Muscle layer of duodenum (tissue), 2 donors: Measurements from ENCODE around the gene MCRIP1.
A peak's percentile ranks its signal among the peaks of the same experiment; 100 is the strongest.

ENCODE experiments used
- H3K27ac ChIP-seq: one replicate; pipeline ENCODE4 v1.7.0; 2013; ENCODE audit warnings: mild to moderate bottlenecking, low read length
- H3K27me3 ChIP-seq: one replicate; pipeline ENCODE4 v1.7.0; 2013; ENCODE audit warnings: low read depth, mild to moderate bottlenecking, control low read depth, low read length
- H3K36me3 ChIP-seq, 2 donors: one replicate each; pipeline ENCODE4 v1.7.0; 2013; ENCODE audit warnings: low read length in 2 of 2, control low read depth in 1 of 2, mild to moderate bottlenecking in 1 of 2; ENCODE audit not compliant: insufficient read depth in 2 of 2, control insufficient read depth in 1 of 2
- H3K4me1 ChIP-seq, 2 donors: one replicate each; pipeline ENCODE4 v1.7.0; 2013; ENCODE audit warnings: low read length in 2 of 2, mild to moderate bottlenecking in 2 of 2, control low read depth in 1 of 2, moderate library complexity in 1 of 2; ENCODE audit not compliant: insufficient read depth in 2 of 2, control insufficient read depth in 1 of 2
- H3K4me3 ChIP-seq, 2 donors: one replicate each; pipeline ENCODE4 v1.7.0; 2013; ENCODE audit warnings: low read length in 2 of 2, low read depth in 1 of 2, mild to moderate bottlenecking in 1 of 2
- H3K9me3 ChIP-seq, 2 donors: one replicate each; pipeline ENCODE4 v1.7.0; 2013; ENCODE audit warnings: low read length in 2 of 2, control low read depth in 1 of 2, mild to moderate bottlenecking in 1 of 2; ENCODE audit not compliant: control insufficient read depth in 1 of 2
- donor health status: healthy.

Gene MCRIP1

DNA sequence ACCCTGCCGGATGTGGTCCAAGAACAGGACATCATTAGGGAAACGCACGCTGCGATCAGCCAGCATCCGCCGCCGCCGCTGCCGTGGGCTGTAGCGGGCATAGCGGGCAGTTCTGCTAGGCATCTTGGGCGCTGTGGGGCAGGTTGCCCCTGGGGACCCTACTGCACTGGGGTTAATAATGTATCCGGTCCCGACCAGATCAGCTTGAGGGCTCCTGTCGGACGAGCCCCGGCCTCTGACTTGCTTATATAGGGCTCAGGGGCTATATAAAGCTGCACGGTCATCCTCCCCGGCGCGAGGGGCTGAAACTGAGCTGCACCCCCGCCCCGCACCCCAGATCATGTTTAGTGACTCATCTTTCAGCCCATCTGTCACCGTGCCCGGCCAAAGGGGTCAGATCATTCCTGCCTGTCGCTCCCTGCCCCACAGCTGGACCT lies 1.8 kb upstream of the MCRIP1 start, which contains the start of gene PPP1R27:
PPP1R27 (minus strand) TSS at position 220 of the 437 bp plus-strand sequence; CDS start at position 123, 97 bp downstream.
- peaks cover 5 to 21% of the 10 kb centered on the region in 2 donors for H3K4me1 ChIP-seq
- H3K36me3 ChIP-seq = no peaks in the 10 kb centered on the region
- peak within 1 kb of the TSS; percentile 72 for H3K27ac ChIP-seq

DNA sequence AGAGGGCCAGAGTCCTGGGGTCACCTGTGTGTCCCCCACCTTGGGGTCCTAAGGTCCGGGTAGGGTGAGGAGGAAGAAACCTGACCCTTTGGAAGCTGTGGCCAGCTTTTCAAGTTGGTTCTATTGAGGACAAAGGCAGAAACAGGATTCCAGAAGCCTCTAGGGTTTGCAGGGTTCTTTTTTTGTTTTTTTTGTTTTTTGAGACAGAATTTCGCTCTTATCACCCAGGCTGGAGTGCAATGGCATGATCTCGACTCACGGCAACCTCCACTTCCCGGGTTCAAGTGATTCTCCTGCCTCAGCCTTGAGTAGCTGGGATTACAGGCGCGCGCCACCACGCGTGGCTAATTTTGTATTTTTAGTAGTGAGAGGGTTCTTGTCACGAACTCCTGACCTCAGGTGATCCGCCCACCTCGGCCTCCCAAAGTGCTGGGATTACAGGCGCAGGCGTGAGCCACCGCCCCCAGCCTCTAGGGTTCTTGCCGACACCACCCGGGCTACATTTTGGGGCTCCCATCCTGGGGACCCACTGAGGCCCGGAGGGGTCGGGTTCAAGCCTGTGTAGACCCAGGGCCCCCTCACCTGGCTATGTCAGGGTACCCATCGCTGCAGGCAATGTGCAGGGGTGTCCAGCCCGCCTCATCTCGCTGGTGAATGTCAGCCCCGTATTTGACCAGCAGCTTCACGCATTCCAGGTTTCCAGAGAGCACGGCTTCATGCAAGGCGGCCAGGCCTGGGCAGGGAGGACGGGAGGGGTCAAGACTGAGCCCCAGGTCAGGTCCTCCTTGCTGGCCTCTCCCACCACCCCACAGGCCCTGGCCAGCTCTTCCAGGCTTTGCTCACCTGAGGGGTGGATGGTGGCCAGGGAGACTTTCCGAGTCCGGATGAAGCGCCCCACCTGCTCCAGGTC lies 1.1 kb upstream of the MCRIP1 start:
- Histone ChIP-seq H3K27ac (peak overlapping the region; percentile 72), H3K4me3 (peak overlapping the region; percentile 55 to 62), H3K9me3 (no peaks in the 10 kb centered on the region), H3K27me3 (no peaks in the 10 kb centered on the region), H3K4me1 (peaks cover 5 to 21% of the 10 kb centered on the region in 2 donors), H3K36me3 (no peaks in the 10 kb centered on the region)

More for the DNA sequence above, 1.8 kb upstream of the MCRIP1 start, which contains the start of gene PPP1R27:
- Histone ChIP-seq H3K9me3 (no peaks in the 10 kb centered on the region), H3K4me3 (peak within 1 kb of the TSS; percentile 55 to 62), H3K27me3 (no peaks in the 10 kb centered on the region)

DNA sequence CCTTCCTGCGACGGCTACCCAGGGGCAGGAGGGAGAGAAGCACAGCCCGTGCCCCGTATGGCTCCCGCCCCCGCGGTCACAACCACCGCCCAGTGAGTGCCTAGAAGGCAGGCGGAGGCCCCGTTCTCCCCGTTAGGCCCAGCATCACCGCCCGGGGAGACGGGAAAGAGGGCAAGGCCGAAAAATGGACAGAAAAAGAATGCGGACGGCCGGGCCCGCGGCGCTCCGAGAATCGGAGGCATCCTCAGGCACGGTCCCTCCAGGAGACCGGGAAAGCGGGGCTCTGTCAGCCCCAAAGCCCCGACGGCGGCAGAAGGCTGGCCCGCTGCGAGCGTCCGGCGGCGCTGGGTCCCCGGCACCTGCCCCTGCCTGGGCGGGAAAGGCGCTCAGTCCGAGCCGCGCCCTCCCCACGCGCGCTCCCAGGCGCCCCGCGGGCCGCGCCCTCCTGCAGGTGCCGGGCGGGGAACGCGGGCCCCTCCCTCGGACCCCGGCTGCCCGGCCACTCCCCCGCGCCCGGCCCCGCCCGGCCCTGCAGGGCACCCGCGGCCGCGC lies 407 bp downstream of the MCRIP1 start:
- Histone ChIP-seq H3K4me1 (peaks cover 5 to 28% of the 10 kb centered on the region in 2 donors), H3K27ac (peak overlapping the region; percentile 89)

DNA sequence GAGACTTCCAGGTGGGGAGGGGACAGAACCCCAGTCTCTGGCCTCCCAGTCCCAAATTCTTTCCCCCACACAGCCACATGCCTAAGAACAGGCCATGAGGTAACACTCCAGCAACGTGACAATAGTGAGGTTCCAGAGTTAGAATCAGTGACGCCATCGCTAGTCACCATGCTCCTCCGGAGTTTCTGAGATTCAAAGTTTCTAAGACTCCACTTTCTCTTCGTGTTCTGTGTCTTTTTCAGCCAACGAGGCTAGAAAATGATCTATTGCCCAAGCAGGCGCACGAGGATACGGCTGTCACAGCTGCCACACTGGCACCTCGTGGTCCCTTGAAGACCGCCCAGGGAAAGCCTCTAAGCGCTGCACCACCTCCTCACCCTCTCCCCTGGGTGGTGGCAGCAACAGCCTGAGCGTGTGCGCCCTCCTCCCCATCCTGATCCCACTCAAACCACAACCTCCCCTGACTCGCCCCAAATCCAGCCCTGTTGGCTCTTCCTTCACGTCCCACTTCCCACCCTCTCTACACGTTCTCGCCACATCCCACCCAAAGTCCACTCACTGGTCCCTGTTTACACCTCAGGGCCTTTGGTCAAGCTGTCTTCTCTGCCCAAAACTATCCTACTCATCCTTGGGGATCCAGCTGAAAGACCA lies 1.0 kb downstream of the MCRIP1 start:
- H3K27me3 ChIP-seq = no peaks in the 10 kb centered on the region
- peak overlapping the region; percentile 79 to 86 for H3K4me3 ChIP-seq
- no peaks in the 10 kb centered on the region for H3K9me3 ChIP-seq
- H3K36me3 ChIP-seq = peaks cover 0 to 3% of the 10 kb centered on the region in 2 donors
- peaks cover 5 to 28% of the 10 kb centered on the region in 2 donors for H3K4me1 ChIP-seq
- peak overlapping the region; percentile 89 for H3K27ac ChIP-seq

More for the DNA sequence above, 407 bp downstream of the MCRIP1 start:
- H3K4me3 ChIP-seq = peak overlapping the region; percentile 79 to 86
- no peaks in the 10 kb centered on the region for H3K9me3 ChIP-seq
- no peaks in the 10 kb centered on the region for H3K27me3 ChIP-seq
- peaks cover 0 to 3% of the 10 kb centered on the region in 2 donors for H3K36me3 ChIP-seq

DNA sequence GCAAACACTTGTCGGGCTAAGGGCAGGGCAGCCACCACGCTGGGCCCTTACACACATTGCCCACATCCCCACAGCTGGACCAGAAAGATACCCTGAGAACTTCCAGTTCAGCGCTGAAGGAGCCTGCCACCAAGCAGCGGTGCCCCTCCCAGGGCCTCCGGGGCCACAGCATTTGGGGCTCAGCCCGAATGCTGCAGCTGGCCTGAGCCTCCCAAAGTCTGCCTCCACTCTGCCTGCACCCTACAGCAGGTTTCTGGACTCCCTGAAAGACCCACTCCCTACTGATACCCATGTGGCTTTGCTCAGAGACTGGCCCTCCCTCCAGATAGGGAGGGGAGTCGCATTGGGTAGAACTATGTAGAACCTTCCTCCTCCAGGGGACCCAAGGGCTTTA lies 1.5 kb downstream of the MCRIP1 start:
- peak overlapping the region; percentile 79 to 86 for H3K4me3 ChIP-seq
- no peak overlapping the region for H3K27ac ChIP-seq
- H3K4me1 ChIP-seq = peaks cover 5 to 28% of the 10 kb centered on the region in 2 donors
- H3K9me3 ChIP-seq = no peaks in the 10 kb centered on the region
- H3K36me3 ChIP-seq = peaks cover 0 to 3% of the 10 kb centered on the region in 2 donors
- no peaks in the 10 kb centered on the region for H3K27me3 ChIP-seq

DNA sequence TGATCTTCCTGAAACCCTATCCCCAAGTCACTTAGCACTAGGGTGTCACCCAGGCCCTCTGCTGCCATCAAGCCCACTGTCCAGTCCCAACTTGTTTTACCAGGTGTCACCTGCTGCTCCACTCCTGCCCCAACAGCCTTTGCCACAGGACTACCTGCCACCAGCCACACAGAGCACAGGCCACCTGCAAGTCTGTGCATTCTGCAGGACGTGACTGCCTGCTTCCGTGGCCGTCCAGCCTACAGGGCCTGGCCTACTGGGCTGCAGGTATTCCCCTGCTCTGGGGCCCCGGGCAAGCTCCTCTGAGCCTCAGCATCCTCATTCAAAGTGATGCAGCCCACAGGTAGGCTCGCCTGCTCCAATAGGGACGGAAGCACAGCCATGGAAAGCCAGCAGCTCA lies 3.2 kb downstream of the MCRIP1 start:
- Histone ChIP-seq H3K4me1 (peaks cover 5 to 28% of the 10 kb centered on the region in 2 donors), H3K4me3 (no peak overlapping the region), H3K27ac (no peak overlapping the region)

DNA sequence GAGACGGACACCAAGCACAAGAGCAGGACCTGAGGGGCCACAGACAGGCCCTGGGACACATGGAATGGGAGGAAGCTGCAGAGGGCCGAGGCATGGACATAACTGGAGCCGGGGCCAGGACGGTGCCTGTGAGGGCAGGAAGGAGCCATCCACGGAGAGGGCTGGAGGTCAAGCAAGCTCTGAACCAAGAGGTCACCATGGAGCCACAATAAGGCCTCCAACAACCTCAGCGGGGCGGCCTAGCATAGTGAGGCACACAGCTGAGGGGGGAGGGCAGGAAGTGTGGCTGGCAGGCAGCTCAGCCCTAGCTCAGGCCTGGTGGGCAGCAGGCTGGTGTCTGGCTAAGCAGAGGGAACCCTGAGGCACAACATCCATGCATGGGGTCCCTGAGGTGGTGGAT lies 4.4 kb downstream of the MCRIP1 start:
- no peak overlapping the region for H3K27ac ChIP-seq

More for the DNA sequence above, 3.2 kb downstream of the MCRIP1 start:
- Histone ChIP-seq H3K27me3 (no peaks in the 10 kb centered on the region), H3K36me3 (peaks cover 0 to 3% of the 10 kb centered on the region in 2 donors), H3K9me3 (no peaks in the 10 kb centered on the region)

DNA sequence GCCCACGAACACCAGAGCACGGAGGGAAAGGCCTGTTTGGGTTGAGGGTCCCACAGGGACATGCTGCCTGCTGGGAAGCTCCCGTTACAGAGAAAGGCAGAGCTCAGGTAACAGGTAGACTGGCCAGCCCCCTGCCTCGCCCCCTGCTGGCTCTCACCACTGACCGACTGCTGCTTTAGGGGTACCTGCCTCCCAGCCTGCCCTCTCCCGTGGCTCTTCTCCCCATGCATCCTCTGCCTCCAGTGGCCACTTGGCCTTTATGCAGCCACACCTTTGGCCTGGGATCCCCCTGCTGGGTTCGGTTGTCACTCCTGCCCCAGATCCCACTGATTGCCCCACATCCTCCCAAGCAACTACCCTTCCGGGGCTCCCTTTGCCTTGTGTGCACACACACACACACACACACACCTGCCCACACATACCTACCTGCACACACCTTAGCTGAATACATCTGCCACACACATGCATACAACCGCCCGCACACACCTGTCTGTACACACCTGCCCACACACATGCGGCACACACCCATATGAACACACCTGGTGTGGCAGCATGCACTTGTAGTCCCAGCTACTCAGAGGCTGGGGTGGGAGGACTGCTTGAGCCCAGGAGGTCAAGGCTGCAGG lies 7.1 kb downstream of the MCRIP1 start:
- Histone ChIP-seq H3K9me3 (no peaks in the 10 kb centered on the region), H3K36me3 (peaks cover 0 to 23% of the 10 kb centered on the region in 2 donors), H3K4me1 (peaks cover 4 to 18% of the 10 kb centered on the region in 2 donors), H3K27ac (no peak overlapping the region), H3K27me3 (no peaks in the 10 kb centered on the region), H3K4me3 (no peak overlapping the region)

More for the DNA sequence above, 4.4 kb downstream of the MCRIP1 start:
- H3K4me3 ChIP-seq = no peak overlapping the region
- peaks cover 0 to 15% of the 10 kb centered on the region in 2 donors for H3K36me3 ChIP-seq
- no peaks in the 10 kb centered on the region for H3K27me3 ChIP-seq
- H3K4me1 ChIP-seq = peaks cover 5 to 22% of the 10 kb centered on the region in 2 donors
- H3K9me3 ChIP-seq = no peaks in the 10 kb centered on the region

DNA sequence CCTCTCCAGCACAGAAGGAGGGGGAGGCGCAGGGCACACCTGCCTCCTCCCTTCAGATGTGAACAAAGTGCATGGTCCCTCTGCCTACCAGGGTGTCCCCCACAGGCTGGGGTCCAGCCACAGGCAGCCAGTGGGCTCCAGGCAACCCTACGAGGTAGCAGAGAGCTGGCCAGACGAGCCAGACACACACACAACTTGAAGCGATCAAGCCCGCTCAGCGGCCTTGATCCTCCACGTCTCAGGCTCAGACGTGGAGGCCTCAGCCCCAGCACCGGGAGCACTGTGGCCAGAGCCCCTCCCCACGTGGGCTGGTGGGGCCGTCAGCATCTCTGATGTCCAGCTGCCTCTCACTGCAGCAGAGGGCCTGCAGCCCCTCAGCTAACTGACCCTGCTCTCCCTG lies 8.5 kb downstream of the MCRIP1 start:
- Histone ChIP-seq H3K36me3 (peaks cover 0 to 23% of the 10 kb centered on the region in 2 donors), H3K9me3 (no peaks in the 10 kb centered on the region), H3K4me1 (peaks cover 4 to 18% of the 10 kb centered on the region in 2 donors), H3K27ac (no peak overlapping the region), H3K4me3 (no peak overlapping the region), H3K27me3 (no peaks in the 10 kb centered on the region)

DNA sequence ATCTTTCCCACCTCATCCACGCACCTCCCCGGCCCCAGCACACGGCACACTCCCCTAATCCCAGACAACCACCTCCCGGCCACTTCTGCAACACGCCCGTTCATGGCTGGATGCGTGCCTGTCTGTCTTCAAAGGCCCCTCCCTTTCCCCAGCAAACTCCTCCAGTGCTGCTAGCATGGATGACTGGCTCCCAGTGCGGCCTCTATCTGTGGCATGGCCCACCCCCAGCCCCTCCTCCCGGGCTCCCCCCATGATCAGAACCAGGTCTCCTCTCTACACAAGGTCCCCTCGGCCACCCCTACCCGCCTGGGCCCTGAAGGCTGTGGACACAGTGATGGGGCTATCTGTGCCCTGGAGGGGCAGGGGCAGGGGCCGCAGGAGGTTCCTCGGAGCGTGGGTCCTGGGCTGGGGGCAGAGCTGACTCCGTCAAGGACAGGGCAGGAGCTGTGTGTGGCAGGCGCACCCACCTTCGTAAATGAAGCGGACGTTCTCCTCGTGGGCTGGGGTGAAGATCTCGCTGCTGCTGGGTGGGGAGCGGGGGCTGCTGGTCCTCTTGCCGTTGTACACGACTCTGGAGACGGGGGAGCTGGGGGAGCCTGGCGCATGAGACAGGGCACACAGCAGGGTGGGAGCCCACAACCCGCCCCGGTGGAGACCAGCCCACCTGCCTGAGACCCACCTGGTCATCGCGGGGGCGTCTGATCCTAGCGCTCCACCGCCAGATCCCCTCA lies 9.1 kb downstream of the MCRIP1 start:
- H3K27ac ChIP-seq = no peak overlapping the region
- H3K27me3 ChIP-seq = no peaks in the 10 kb centered on the region
- H3K9me3 ChIP-seq = no peaks in the 10 kb centered on the region
- H3K4me1 ChIP-seq = peaks cover 4 to 17% of the 10 kb centered on the region in 2 donors
- H3K4me3 ChIP-seq = no peak overlapping the region
- H3K36me3 ChIP-seq = peaks cover 0 to 23% of the 10 kb centered on the region in 2 donors
